ENCODE measurements around the gene FAM117A. TPM values are rescaled to one million over a fixed set of nuclear protein-coding genes. Genes with fewer than 3 reads are reported as not detected.
A peak's percentile ranks its signal among the peaks of the same experiment; 100 is the strongest.

FAM117A gene
- total and polyA plus RNA-seq, 2 donors (not counting 1 experiment from before 2014, with no cell fraction given) = 93.4 to 162 TPM

GRCh38 chr17:49670002-49670401, 93.9 kb downstream of the FAM117A start:
- H3K4me3 Mint-ChIP-seq = no peak overlapping the region
- Histone ChIP-seq H3K4me2 (replicated peaks; ENCODE audit: low read depth, low read length, poor library complexity, severe bottlenecking) (no peak overlapping the region), H3K9ac (ENCODE audit: low read length) (no peak overlapping the region), H2AFZ (ENCODE audit: insufficient read depth, low read depth, low read length, poor library complexity, severe bottlenecking) (no peak overlapping the region), H3K27me3 (replicated peaks in 1 of 4; ENCODE audit: control extremely low read depth in 1 of 4, control insufficient read depth in 3 of 4, insufficient read depth in 4 of 4, low read length in 3 of 4) (no peaks in the 10 kb centered on the region), H3K4me1 (ENCODE audit: control insufficient read depth in 2 of 2, insufficient read depth in 2 of 2, low read length in 2 of 2) (peaks cover 4 to 11% of the 10 kb centered on the region in 2 donors), H3K36me3 (replicated peaks in 1 of 2; ENCODE audit: control extremely low read depth in 1 of 2, control insufficient read depth in 1 of 2, extremely low read depth in 1 of 2, insufficient read depth in 2 of 2, low read length in 1 of 2) (peaks cover 8 to 33% of the 10 kb centered on the region in 2 experiments), H3K79me2 (ENCODE audit: control insufficient read depth, insufficient read depth, low read length) (peaks cover 99% of the 10 kb centered on the region), H3K4me3 (ENCODE audit: control extremely low read depth in 1 of 5, extremely low read depth in 1 of 5, insufficient read depth in 1 of 5, low read depth in 2 of 5, low read length in 4 of 5) (no peak overlapping the region), H3K27ac (ENCODE audit: low read length in 2 of 2) (peak overlapping the region in 1 of 2 donors; percentile 59), H4K20me1 (ENCODE audit: control insufficient read depth, insufficient read depth, low read length, poor library complexity, severe bottlenecking) (peaks cover 39% of the 10 kb centered on the region), H3K9me3 (ENCODE audit: control extremely low read depth in 1 of 3, control insufficient read depth in 2 of 3, insufficient read depth in 1 of 3, low read length in 2 of 3) (no peaks in the 10 kb centered on the region)
- ATAC-seq (ENCODE audit: low read depth) = no peak
- H3K9me3 Mint-ChIP-seq (ENCODE audit: insufficient read depth) = no peaks in the 10 kb centered on the region
- no peaks in the 10 kb centered on the region for H3K27me3 Mint-ChIP-seq
- POLR2A ChIA-PET = no interaction called here
- DNase-seq = no peak
- intact Hi-C loops (cut with micrococcal nuclease) = loop anchor here (10.0 kb wide), 2 partner anchors 255 to 475 kb away; partner anchors contain the start of gene PHB1
- peaks cover 38% of the 10 kb centered on the region for H3K4me1 Mint-ChIP-seq
- CTCF ChIA-PET = interaction anchor here (0.7 to 1.2 kb wide), 2 partner anchors 26 to 106 kb away, joined by 3 read pairs; no protein-coding TSS in a partner anchor
- no peak for TF ChIP-seq CTCF (IDR thresholded peaks at IDR 0.05)
- TF ChIP-seq EZH2 (IDR thresholded peaks at IDR 0.05; ENCODE audit: borderline replicate concordance, insufficient read depth, low read depth, low read length, poor library complexity, severe bottlenecking) = no peak
- no CpG with 5 or more reads among the region's 1 CpG for WGBS (ENCODE audit: insufficient coverage)
- no peak overlapping the region for H3K27ac Mint-ChIP-seq

- Histone ChIP-seq H3K4me1 (ENCODE audit: control insufficient read depth in 2 of 2, insufficient read depth in 2 of 2, low read length in 2 of 2) (peaks cover 6 to 11% of the 10 kb centered on the region in 2 donors), H3K9me3 (ENCODE audit: control extremely low read depth in 1 of 3, control insufficient read depth in 2 of 3, insufficient read depth in 1 of 3, low read length in 2 of 3) (no peaks in the 10 kb centered on the region), H3K36me3 (replicated peaks in 1 of 2; ENCODE audit: control extremely low read depth in 1 of 2, control insufficient read depth in 1 of 2, extremely low read depth in 1 of 2, insufficient read depth in 2 of 2, low read length in 1 of 2) (peaks cover 4 to 25% of the 10 kb centered on the region in 2 experiments), H3K4me3 (ENCODE audit: control extremely low read depth in 1 of 5, extremely low read depth in 1 of 5, insufficient read depth in 1 of 5, low read depth in 2 of 5, low read length in 4 of 5) (no peak overlapping the region), H3K4me2 (replicated peaks; ENCODE audit: low read depth, low read length, poor library complexity, severe bottlenecking) (no peak overlapping the region), H4K20me1 (ENCODE audit: control insufficient read depth, insufficient read depth, low read length, poor library complexity, severe bottlenecking) (peaks cover 60% of the 10 kb centered on the region), H3K9ac (ENCODE audit: low read length) (no peak overlapping the region), H3K79me2 (ENCODE audit: control insufficient read depth, insufficient read depth, low read length) (peaks cover 99% of the 10 kb centered on the region), H2AFZ (ENCODE audit: insufficient read depth, low read depth, low read length, poor library complexity, severe bottlenecking) (no peak overlapping the region), H3K27me3 (replicated peaks in 1 of 4; ENCODE audit: control extremely low read depth in 1 of 4, control insufficient read depth in 3 of 4, insufficient read depth in 4 of 4, low read length in 3 of 4) (no peaks in the 10 kb centered on the region), H3K27ac (ENCODE audit: low read length in 2 of 2) (no peak overlapping the region)
- ChIA-PET POLR2A (no interaction called here), CTCF (interaction anchor here (0.7 kb wide), 1 partner anchor 31 kb away, joined by 3 read pairs; no protein-coding TSS in a partner anchor)
- no CpG with 5 or more reads among the region's 2 CpGs for WGBS (ENCODE audit: insufficient coverage)
- DNase-seq (no peak), ATAC-seq (ENCODE audit: low read depth) (no peak)
- no peak overlapping the region for H3K27ac Mint-ChIP-seq
- H3K4me1 Mint-ChIP-seq = peaks cover 36% of the 10 kb centered on the region
- H3K9me3 Mint-ChIP-seq (ENCODE audit: insufficient read depth) = no peaks in the 10 kb centered on the region
- TF ChIP-seq CTCF (IDR thresholded peaks at IDR 0.05) (no peak), EZH2 (IDR thresholded peaks at IDR 0.05; ENCODE audit: borderline replicate concordance, insufficient read depth, low read depth, low read length, poor library complexity, severe bottlenecking) (no peak)
- no peak overlapping the region for H3K4me3 Mint-ChIP-seq
- intact Hi-C loops (cut with micrococcal nuclease) = no loop called here
- H3K27me3 Mint-ChIP-seq = no peaks in the 10 kb centered on the region
Measured at GRCh38 chr17:49667854-49668253, 96.1 kb downstream of the FAM117A start.

Data from B cell (primary cell).